Sigmoid colon (tissue), 7 donors: ENCODE results near the gene CA9. TPM values are rescaled to one million over a fixed set of nuclear protein-coding genes. Genes with fewer than 3 reads are reported as not detected.

ENCODE experiments used
- DNase-seq: peaks from one replicate; pipeline ENCODE4 v3.0.0-alpha.2; 2019
- H3K27ac ChIP-seq, 4 donors: fragments of 200-600 bp; sonication (generic); one replicate each; pipeline ENCODE4 v1.5.1; 2016 to 2019; ENCODE audit warnings: mild to moderate bottlenecking in 1 of 4
- H3K27me3 ChIP-seq, 3 donors: fragments of 200-600 bp; sonication (generic); one replicate each; pipeline ENCODE4 v1.5.1; 2019; ENCODE audit warnings: mild to moderate bottlenecking in 1 of 3
- H3K36me3 ChIP-seq, 4 donors: fragments of 200-600 bp; sonication (generic); one replicate each; pipeline ENCODE4 v1.5.1; 2016 to 2019
- H3K4me1 ChIP-seq, 4 donors: fragments of 200-600 bp; sonication (generic); one replicate each; pipeline ENCODE4 v1.5.1; 2017 to 2019
- H3K4me3 ChIP-seq, 4 donors: fragments of 200-600 bp; sonication (generic); one replicate each; pipeline ENCODE4 v1.5.1; 2017 to 2019; ENCODE audit warnings: mild to moderate bottlenecking in 2 of 4, moderate library complexity in 1 of 4
- H3K9me3 ChIP-seq, 4 donors: fragments of 200-600 bp in 3 of 4; sonication (generic) in 3 of 4; one replicate each; pipeline versions ENCODE4 v1.5.1 to v1.6.1; 2013 to 2019
- EP300 ChIP-seq, 4 donors: sonication (generic); formaldehyde crosslinking; IDR thresholded peaks; one replicate each; pipeline ENCODE4 v1.6.1; 2017; ENCODE audit warnings: antibody characterized with exemption in 4 of 4
- POLR2A ChIP-seq, 2 donors: fragments of 450-650 bp; IDR thresholded peaks; one replicate each; pipeline ENCODE4 v1.6.1; 2016; ENCODE audit warnings: antibody characterized with exemption in 2 of 2, mild to moderate bottlenecking in 2 of 2, moderate library complexity in 2 of 2
- POLR2AphosphoS5 ChIP-seq, 4 donors: sonication (generic); formaldehyde crosslinking; IDR thresholded peaks; one replicate each; pipeline ENCODE4 v1.6.1; 2017; ENCODE audit warnings: antibody characterized with exemption in 4 of 4
- WGBS, 2 donors: extraction: QIAGEN DNeasy Blood & Tissue Kit; methylation state at CpG; one replicate each; pipeline ENCODE4 v1.1.7; 2013; 5-methylcytosine and 5-hydroxymethylcytosine counted together
- intact Hi-C: fragments of 100-400 bp; cut with DNase I; formaldehyde crosslinking; loops from one replicate; pipeline ENCODE4 v1.15.1; 2023
- polyA plus RNA-seq, 3 donors: library from polyadenylated mRNA; stranded (reverse); fragments of 200-250 nt; gene quantifications; one replicate each; pipeline ENCODE4 v1.2.3, GENCODE V29; 2013
- total RNA-seq, 4 donors: library from RNA; depleted of rRNA; stranded (reverse); fragments of >200 nt; gene quantifications; one replicate each; pipeline ENCODE4 v1.1.0, GENCODE V29; 2016
- TF ChIP-seq, protein P1 (sequence below), 4 experiments: fragments of 450-650 bp in 3 of 4; fragments of 200-600 bp in 1 of 4; IDR thresholded peaks; one replicate each; pipeline ENCODE4 v1.5.1; 2016 to 2019; ENCODE audit warnings: antibody characterized with exemption in 4 of 4, mild to moderate bottlenecking in 3 of 4, moderate library complexity in 2 of 4
- donor health status: healthy with polysubstance abuse.
- donor health status: Bipolar disorder and iron deficiency.
- donor health status: healthy.

The CA9 gene
- total and polyA plus RNA-seq, 7 donors, result 0.33 to 1.7 (median 0.71) TPM; not detected in 4

- WGBS, 2 donors, result 0% methylated on average over 67 of the region's 67 CpGs
- H3K4me3 ChIP-seq, result peak within 1 kb of the TSS; percentile 70 to 92 (median 76)
- peaks cover 0 to 59% (median 50%) of the 10 kb centered on the region in 4 donors for H3K4me1 ChIP-seq
- intact Hi-C loops, result loop anchor here (1.0 to 10.0 kb wide), 2 partner anchors 72 to 664 kb away; no protein-coding TSS in a partner anchor
- peak within 1 kb of the TSS; percentile 97 to 98 (median 98) for H3K27ac ChIP-seq
- H3K36me3 ChIP-seq, result peaks cover 0 to 13% (median 10%) of the 10 kb centered on the region in 4 donors
- H3K9me3 ChIP-seq, result no peaks in the 10 kb centered on the region
- TF ChIP-seq POLR2A (IDR thresholded peaks at IDR 0.05), result peak; percentile 87 to 88
- TF ChIP-seq POLR2AphosphoS5 (IDR thresholded peaks at IDR 0.05), result peak; percentile 91 to 96 (median 94)
- TF ChIP-seq, protein P1, sequence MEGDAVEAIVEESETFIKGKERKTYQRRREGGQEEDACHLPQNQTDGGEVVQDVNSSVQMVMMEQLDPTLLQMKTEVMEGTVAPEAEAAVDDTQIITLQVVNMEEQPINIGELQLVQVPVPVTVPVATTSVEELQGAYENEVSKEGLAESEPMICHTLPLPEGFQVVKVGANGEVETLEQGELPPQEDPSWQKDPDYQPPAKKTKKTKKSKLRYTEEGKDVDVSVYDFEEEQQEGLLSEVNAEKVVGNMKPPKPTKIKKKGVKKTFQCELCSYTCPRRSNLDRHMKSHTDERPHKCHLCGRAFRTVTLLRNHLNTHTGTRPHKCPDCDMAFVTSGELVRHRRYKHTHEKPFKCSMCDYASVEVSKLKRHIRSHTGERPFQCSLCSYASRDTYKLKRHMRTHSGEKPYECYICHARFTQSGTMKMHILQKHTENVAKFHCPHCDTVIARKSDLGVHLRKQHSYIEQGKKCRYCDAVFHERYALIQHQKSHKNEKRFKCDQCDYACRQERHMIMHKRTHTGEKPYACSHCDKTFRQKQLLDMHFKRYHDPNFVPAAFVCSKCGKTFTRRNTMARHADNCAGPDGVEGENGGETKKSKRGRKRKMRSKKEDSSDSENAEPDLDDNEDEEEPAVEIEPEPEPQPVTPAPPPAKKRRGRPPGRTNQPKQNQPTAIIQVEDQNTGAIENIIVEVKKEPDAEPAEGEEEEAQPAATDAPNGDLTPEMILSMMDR (IDR thresholded peaks at IDR 0.05), result peak in 3 of 4 experiments; percentile 43 to 59 (median 49)
- no peak for TF ChIP-seq EP300 (IDR thresholded peaks at IDR 0.05)
- DNase-seq, result peak; percentile 93
- H3K27me3 ChIP-seq, result no peaks in the 10 kb centered on the region
These were observed 15.4 kb upstream of the CA9 start, which contains the start of gene CCDC107 for GRCh38 chr9:35658137-35658967. Gene CCDC107, plus strand, starts transcription at chr9:35658292. Its CDS starts 88 bp downstream, at chr9:35658380.

- Histone ChIP-seq H3K9me3 (no peaks in the 10 kb centered on the region), H3K4me3 (peak overlapping the region; percentile 70 to 92 (median 76)), H3K27ac (peak overlapping the region; percentile 97 to 98 (median 98)), H3K4me1 (peaks cover 0 to 59% (median 53%) of the 10 kb centered on the region in 4 donors), H3K36me3 (peaks cover 0 to 13% (median 10%) of the 10 kb centered on the region in 4 donors), H3K27me3 (no peaks in the 10 kb centered on the region)
- intact Hi-C loops, result loop anchor here (1.0 to 10.0 kb wide), 3 partner anchors 31 to 664 kb away; no protein-coding TSS in a partner anchor
- DNase-seq, result peak; percentile 84
- TF ChIP-seq POLR2AphosphoS5 (IDR thresholded peaks at IDR 0.05) (no peak), POLR2A (IDR thresholded peaks at IDR 0.05) (no peak), EP300 (IDR thresholded peaks at IDR 0.05) (no peak)
- TF ChIP-seq, protein P1 (IDR thresholded peaks at IDR 0.05), result no peak
- WGBS, 2 donors, result 2 to 3% methylated on average over 2 of the region's 2 CpGs
These were observed 14.8 kb upstream of the CA9 start for GRCh38 chr9:35658968-35659220.

- WGBS, 2 donors, result 50 to 67% methylated on average over 3 of the region's 3 CpGs
- Histone ChIP-seq H3K4me3 (peak overlapping the region; percentile 70 to 92 (median 76)), H3K36me3 (peaks cover 0 to 13% (median 10%) of the 10 kb centered on the region in 4 donors), H3K27ac (peak overlapping the region; percentile 97 to 98 (median 98)), H3K4me1 (peaks cover 0 to 63% (median 56%) of the 10 kb centered on the region in 4 donors), H3K27me3 (no peaks in the 10 kb centered on the region), H3K9me3 (no peaks in the 10 kb centered on the region)
- TF ChIP-seq, protein P1 (IDR thresholded peaks at IDR 0.05), result no peak
- peak in 1 of 2 donors; percentile 40 for TF ChIP-seq POLR2A (IDR thresholded peaks at IDR 0.05)
- TF ChIP-seq POLR2AphosphoS5 (IDR thresholded peaks at IDR 0.05), result peak; percentile 70 to 83 (median 76)
- peak; percentile 41 to 92 (median 78) for TF ChIP-seq EP300 (IDR thresholded peaks at IDR 0.05)
- intact Hi-C loops, result loop anchor here (1.0 to 10.0 kb wide), 2 partner anchors 31 to 665 kb away; no protein-coding TSS in a partner anchor
- DNase-seq, result peak; percentile 82
These were observed 14.4 kb upstream of the CA9 start for GRCh38 chr9:35659340-35659739.

- WGBS, 2 donors, result 15 to 50% methylated on average over 9 of the region's 9 CpGs
- Histone ChIP-seq H3K4me3 (peak overlapping the region in 1 of 4 donors; percentile 70), H3K9me3 (no peaks in the 10 kb centered on the region), H3K27me3 (no peaks in the 10 kb centered on the region), H3K36me3 (peaks cover 0 to 13% (median 10%) of the 10 kb centered on the region in 4 donors), H3K4me1 (peaks cover 0 to 78% (median 69%) of the 10 kb centered on the region in 4 donors), H3K27ac (peak overlapping the region; percentile 97 to 98 (median 98))
- peak; percentile 80 for DNase-seq
- intact Hi-C loops, result no loop called here
- TF ChIP-seq EP300 (IDR thresholded peaks at IDR 0.05) (no peak), POLR2A (IDR thresholded peaks at IDR 0.05) (peak in 1 of 2 donors; percentile 58), POLR2AphosphoS5 (IDR thresholded peaks at IDR 0.05) (peak; percentile 34 to 66 (median 48))
- TF ChIP-seq, protein P1 (IDR thresholded peaks at IDR 0.05), result peak; percentile 34 to 45 (median 38)
These were observed 12.7 kb upstream of the CA9 start for GRCh38 chr9:35660966-35661415.
